Measurements from ENCODE around the gene NCLN.
"Not testable (repeated sequence)": the region's sequence is repeated elsewhere in the genome, so short reads cannot be mapped to it uniquely, and the experiment has no call there.

The NCLN gene

DNA sequence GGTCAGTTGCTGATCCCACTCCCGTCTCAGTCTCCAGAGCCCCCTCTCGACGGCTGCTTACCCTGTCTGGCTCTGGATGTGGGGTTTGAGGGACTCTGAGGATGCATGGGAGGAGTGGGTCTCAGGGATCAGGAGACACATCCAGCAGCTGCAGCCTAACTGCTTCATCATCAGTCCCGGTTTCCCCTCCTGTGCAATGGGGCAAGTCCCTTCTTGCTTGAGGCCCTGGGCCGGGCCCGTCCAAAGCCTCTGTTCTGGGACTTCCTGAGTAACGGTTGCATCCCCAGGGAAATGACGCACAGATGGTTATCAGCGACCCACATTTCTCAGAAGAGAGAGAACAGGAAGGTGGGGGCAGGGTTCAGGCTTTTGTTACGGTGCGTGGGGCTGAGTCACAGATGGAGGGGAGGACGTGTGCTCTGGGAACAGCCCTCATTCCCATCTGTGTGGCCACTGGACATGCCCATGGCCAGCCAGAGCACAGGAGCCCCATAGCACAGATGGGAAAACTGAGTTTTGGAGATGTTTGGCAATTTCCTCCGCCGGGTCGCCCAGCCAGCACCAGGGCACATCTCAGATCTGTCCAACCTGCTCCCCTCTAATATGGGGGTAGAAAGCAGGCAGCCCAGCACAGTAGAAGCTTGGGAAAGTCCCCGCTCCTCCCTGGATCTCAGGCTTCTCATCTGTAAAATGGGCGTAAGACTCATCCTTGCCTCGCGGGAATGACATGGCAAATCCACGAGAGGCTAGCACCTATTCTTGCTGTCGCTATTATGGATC lies 30.6 kb upstream of the NCLN start:
- peak; percentile 73 for DNase-seq

- no peak for DNase-seq
These were observed 28.5 kb upstream of the NCLN start for GRCh38 chr19:3157096-3157845.

GRCh38 chr19:3159565-3159964 lies 26.2 kb upstream of the NCLN start:
- no peak for DNase-seq

- DNase-seq, result no peak
These were observed 25.5 kb upstream of the NCLN start for GRCh38 chr19:3160219-3160618.

DNA sequence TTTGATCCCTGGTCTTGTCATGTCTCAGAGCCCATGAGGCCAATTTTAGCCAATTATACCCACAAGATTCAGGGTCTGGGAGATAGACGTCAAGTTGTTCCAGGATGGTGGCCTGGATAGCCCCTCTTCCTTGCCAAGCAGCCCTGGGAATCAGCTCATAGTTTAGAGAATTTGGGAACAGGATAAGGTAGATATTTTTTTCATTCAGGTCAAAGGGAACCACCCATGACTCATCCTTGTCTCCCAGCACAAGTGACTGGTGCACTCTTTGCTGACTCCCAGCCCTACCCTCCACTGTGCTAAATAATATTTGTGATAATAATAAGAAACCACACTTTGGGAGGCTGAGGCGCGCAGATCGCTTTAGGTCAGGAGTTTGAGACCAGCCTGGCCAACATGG lies 24.3 kb upstream of the NCLN start:
- DNase-seq, result no peak

GRCh38 chr19:3162418-3163229 lies 23.1 kb upstream of the NCLN start:
- no peak for DNase-seq

GRCh38 chr19:3163230-3163886 lies 22.4 kb upstream of the NCLN start:
- DNase-seq, result peak; percentile 82

GRCh38 chr19:3163943-3164342 lies 21.8 kb upstream of the NCLN start:
- DNase-seq, result no peak

GRCh38 chr19:3167533-3168272 lies 18.0 kb upstream of the NCLN start:
- no peak for DNase-seq

DNA sequence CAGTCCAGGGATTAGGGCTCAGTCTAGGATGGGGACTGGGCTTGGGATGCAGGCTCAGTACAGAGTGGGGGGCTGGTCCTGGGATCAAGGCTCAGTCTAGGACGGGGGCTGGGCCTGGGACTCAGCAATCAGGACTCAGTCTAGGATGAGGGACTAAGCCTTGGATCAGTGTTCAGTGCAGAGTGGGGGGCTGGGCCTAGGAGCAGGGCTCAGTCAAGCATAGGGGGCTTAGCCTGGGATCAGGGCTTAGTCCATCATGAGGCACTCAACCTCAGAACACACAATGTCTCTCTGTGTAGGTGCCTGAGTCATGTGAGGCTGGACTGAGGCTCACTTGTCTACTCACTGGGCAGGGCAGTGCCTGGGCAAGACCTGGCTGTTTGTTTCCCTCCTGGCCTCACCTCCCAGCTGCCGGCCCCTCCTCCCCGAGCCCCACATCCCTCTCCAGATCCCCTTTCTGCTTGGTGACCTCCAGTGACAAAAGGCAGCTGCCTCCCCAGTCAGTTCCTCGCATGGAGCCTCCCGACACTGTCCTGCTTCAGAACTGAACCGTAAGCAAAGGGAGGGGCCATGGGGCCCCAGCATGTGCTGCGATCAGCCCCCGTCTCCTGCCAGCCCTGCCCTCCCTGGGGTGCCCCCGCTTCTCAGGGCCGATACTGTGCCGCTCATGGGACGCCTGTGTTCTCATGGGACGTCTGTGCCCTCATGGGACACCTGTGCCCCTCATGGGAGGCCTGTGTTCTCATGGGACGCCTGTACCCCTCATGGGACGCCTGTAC lies 13.6 kb upstream of the NCLN start:
- no peak for DNase-seq

- not testable (repeated sequence) for DNase-seq
These were observed 13.1 kb upstream of the NCLN start for GRCh38 chr19:3172673-3173000.

DNA sequence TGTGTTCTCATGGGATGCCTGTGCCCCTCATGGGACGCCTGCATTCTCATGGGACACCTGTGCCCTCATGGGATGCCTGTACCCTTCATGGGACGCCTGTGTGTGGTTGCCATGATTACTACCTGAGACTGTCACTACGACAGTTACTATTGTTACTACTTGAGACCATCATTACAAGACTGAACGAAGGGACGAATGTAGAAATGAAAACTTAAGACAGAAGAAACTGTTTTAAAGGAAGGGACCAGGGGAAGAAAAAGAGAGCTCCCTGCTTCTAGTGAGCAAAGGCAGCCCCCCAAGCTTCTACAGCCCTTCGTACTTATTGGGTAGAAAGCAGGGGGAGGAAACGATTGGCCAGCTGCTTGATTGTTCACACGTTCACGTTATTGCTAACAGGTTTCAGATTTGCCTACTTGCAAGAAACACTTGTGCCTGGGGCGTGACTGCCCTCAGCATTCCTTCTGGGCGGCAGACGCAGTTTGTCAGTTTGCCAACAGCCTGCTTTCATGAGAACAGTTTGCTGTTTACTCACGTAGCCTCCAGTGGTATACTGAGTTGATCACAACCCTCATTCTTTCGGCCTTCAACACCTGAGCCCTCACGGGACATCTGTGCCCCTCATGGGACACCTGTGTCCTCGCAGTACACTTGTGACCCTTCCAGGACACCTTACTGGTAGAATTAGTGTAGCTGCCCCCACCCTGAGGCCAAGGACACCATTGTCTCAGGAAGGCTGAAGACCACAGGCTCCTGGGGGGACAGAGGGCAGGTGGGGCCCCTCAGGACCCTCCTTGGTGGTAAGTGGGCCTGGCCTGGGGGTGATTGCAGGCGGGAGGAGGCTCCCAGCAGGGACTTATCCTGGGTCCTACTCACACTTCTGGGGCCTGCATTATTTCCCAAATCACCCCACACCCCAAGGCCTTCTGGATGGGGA lies 9.7 kb upstream of the NCLN start:
- no peak for DNase-seq

- DNase-seq, result peak; percentile 86
These were observed 8.8 kb upstream of the NCLN start for GRCh38 chr19:3176715-3177501.

- DNase-seq, result no peak
These were observed 7.3 kb upstream of the NCLN start, which contains the start of gene S1PR4 for GRCh38 chr19:3178377-3178972. S1PR4 (plus strand) TSS chr19:3178769; CDS start chr19:3178793, 24 bp downstream.

- DNase-seq, result no peak
These were observed 6.6 kb upstream of the NCLN start for GRCh38 chr19:3178973-3179738.

DNA sequence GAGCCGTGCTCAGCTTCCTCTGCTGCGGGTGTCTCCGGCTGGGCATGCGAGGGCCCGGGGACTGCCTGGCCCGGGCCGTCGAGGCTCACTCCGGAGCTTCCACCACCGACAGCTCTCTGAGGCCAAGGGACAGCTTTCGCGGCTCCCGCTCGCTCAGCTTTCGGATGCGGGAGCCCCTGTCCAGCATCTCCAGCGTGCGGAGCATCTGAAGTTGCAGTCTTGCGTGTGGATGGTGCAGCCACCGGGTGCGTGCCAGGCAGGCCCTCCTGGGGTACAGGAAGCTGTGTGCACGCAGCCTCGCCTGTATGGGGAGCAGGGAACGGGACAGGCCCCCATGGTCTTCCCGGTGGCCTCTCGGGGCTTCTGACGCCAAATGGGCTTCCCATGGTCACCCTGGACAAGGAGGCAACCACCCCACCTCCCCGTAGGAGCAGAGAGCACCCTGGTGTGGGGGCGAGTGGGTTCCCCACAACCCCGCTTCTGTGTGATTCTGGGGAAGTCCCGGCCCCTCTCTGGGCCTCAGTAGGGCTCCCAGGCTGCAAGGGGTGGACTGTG lies 5.9 kb upstream of the NCLN start:
- DNase-seq, result no peak

DNA sequence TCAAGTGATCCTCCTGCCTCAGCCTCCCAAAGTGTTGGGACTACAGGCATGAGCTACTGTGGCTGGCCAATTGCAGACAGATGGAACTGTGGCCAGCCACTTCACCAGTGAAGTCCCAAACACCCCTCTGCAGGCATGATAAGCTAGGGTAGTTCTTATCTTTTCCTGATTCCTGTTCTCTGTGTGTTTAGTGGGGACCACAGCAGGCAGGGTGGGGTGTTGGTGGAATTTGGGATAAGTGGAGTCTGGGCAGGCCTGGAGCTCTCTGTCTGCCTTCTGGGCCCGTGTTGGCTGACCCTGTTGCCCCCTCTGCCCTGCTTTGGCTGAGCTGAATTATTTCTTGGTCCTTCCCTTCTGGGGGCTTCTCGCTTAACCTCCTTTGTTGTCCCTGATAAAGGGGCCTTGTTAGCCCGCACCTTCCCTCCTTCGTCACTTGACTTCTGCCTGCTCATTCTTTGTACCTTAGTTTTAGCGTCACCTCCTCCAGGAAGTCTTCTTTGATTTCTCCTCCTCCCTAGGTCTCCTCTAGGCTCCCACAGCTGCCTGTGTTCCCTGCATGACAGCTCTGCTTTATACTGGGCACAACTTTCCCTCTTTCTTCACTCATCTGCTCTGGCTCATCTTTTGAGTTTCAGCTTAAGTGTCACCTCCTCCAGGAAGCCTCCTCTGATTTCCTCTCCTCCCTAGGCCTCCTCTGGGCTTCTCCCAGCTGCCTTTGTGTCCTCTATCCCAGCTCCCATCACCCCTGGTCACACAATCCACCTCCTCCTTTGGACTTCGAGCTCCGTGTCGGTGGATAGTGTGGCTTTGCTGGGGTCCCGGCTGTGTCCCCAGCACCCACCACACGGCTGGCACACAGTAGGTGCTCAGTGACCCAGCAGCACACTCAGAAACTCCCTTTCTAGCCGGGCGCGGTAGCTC lies 1.7 kb upstream of the NCLN start:
- no peak for DNase-seq
